ENCODE data around the gene SMIM21. TPM values are rescaled to one million over a fixed set of nuclear protein-coding genes. Genes with fewer than 3 reads are reported as not detected.

SMIM21 gene
- total RNA-seq, 1 experiment from 2014 or later, result not detected

- H4K20me1 ChIP-seq (ENCODE audit: low read length), result no peaks in the 10 kb centered on the region
- CTCF ChIA-PET, result no interaction called here
- H3K4me2 ChIP-seq (ENCODE audit: low read length), result no peak overlapping the region
- no peaks in the 10 kb centered on the region for H3K36me3 ChIP-seq (ENCODE audit: low read depth, low read length)
- DNase-seq (peak; percentile 4), ATAC-seq (no peak)
- H3K4me3 ChIP-seq (ENCODE audit: low read length), result no peak overlapping the region
- no peaks in the 10 kb centered on the region for H3K9me2 ChIP-seq (replicated peaks; ENCODE audit: low read length)
- H3K9ac ChIP-seq (ENCODE audit: low read length), result no peak overlapping the region
- BruUV-seq (replicated peaks), result no TSS peak
- POLR2A ChIA-PET (ENCODE audit: unreplicated experiment), result no interaction called here
- intact Hi-C loops (cut with micrococcal nuclease), result no loop called here
- no peaks in the 10 kb centered on the region for H3K9me3 ChIP-seq (ENCODE audit: low read length)
- H3K4me1 ChIP-seq (ENCODE audit: insufficient read depth, low read length), result peaks cover 8% of the 10 kb centered on the region
- H3K79me2 ChIP-seq (ENCODE audit: low read length), result no peaks in the 10 kb centered on the region
- peaks cover 23% of the 10 kb centered on the region for H3K27me3 ChIP-seq (ENCODE audit: low read length)
- H3K27ac ChIP-seq (ENCODE audit: low read length), result no peak overlapping the region
- no peak overlapping the region for H2AFZ ChIP-seq (ENCODE audit: low read length)
- no peaks in the 10 kb centered on the region for H3F3A ChIP-seq (ENCODE audit: low read length, unreplicated experiment)
- no peak for TF ChIP-seq CTCF (conservative IDR thresholded peaks at IDR 0.05; ENCODE audit: low read depth, low read length)
- TF ChIP-seq EZH2 (IDR thresholded peaks at IDR 0.05; ENCODE audit: low read length, unreplicated experiment), result no peak
- no peak for TF ChIP-seq EZH2phosphoT487 (IDR thresholded peaks at IDR 0.05; ENCODE audit: borderline replicate concordance, low read length)
These were observed 53.0 kb downstream of the SMIM21 start for GRCh38 chr18:75374466-75374865.

GRCh38 chr18:75369026-75369721 is 58.3 kb downstream of the SMIM21 start:
- H3K27ac ChIP-seq (ENCODE audit: low read length), result no peak overlapping the region
- H3K9ac ChIP-seq (ENCODE audit: low read length), result no peak overlapping the region
- BruUV-seq (replicated peaks), result no TSS peak
- no peaks in the 10 kb centered on the region for H3F3A ChIP-seq (ENCODE audit: low read length, unreplicated experiment)
- no peaks in the 10 kb centered on the region for H3K9me2 ChIP-seq (replicated peaks; ENCODE audit: low read length)
- no peaks in the 10 kb centered on the region for H4K20me1 ChIP-seq (ENCODE audit: low read length)
- no peak overlapping the region for H3K4me3 ChIP-seq (ENCODE audit: low read length)
- H2AFZ ChIP-seq (ENCODE audit: low read length), result no peak overlapping the region
- no peaks in the 10 kb centered on the region for H3K79me2 ChIP-seq (ENCODE audit: low read length)
- H3K9me3 ChIP-seq (ENCODE audit: low read length), result no peaks in the 10 kb centered on the region
- ChIA-PET CTCF (no interaction called here), POLR2A (ENCODE audit: unreplicated experiment) (no interaction called here)
- intact Hi-C loops (cut with micrococcal nuclease), result no loop called here
- DNase-seq, result no peak
- TF ChIP-seq CTCF (conservative IDR thresholded peaks at IDR 0.05; ENCODE audit: low read depth, low read length), result no peak
- TF ChIP-seq EZH2phosphoT487 (IDR thresholded peaks at IDR 0.05; ENCODE audit: borderline replicate concordance, low read length), result no peak
- no peak for TF ChIP-seq EZH2 (IDR thresholded peaks at IDR 0.05; ENCODE audit: low read length, unreplicated experiment)
- H3K4me1 ChIP-seq (ENCODE audit: insufficient read depth, low read length), result no peaks in the 10 kb centered on the region
- H3K4me2 ChIP-seq (ENCODE audit: low read length), result no peak overlapping the region
- H3K27me3 ChIP-seq (ENCODE audit: low read length), result peaks cover 16% of the 10 kb centered on the region; the same call in 1 of the 2 replicates
- ATAC-seq, result no peak
- no peaks in the 10 kb centered on the region for H3K36me3 ChIP-seq (ENCODE audit: low read depth, low read length)

GRCh38 chr18:75365837-75366236 is 61.7 kb downstream of the SMIM21 start:
- H3K36me3 ChIP-seq (ENCODE audit: low read depth, low read length), result no peaks in the 10 kb centered on the region
- CTCF ChIA-PET, result no interaction called here
- POLR2A ChIA-PET (ENCODE audit: unreplicated experiment), result interaction anchor here (0.6 kb wide), 1 partner anchor 502 kb away, joined by 3 read pairs; no protein-coding TSS in a partner anchor
- peaks cover 37% of the 10 kb centered on the region for H3K27me3 ChIP-seq (ENCODE audit: low read length)
- H3K27ac ChIP-seq (ENCODE audit: low read length), result no peak overlapping the region
- TF ChIP-seq EZH2phosphoT487 (IDR thresholded peaks at IDR 0.05; ENCODE audit: borderline replicate concordance, low read length), result no peak
- DNase-seq (no peak), ATAC-seq (no peak)
- no peaks in the 10 kb centered on the region for H3K9me2 ChIP-seq (replicated peaks; ENCODE audit: low read length)
- intact Hi-C loops (cut with micrococcal nuclease), result no loop called here
- H4K20me1 ChIP-seq (ENCODE audit: low read length), result no peaks in the 10 kb centered on the region
- no peak overlapping the region for H3K4me3 ChIP-seq (ENCODE audit: low read length)
- H2AFZ ChIP-seq (ENCODE audit: low read length), result no peak overlapping the region
- no peak overlapping the region for H3K4me2 ChIP-seq (ENCODE audit: low read length)
- BruUV-seq (replicated peaks), result no TSS peak
- no peaks in the 10 kb centered on the region for H3F3A ChIP-seq (ENCODE audit: low read length, unreplicated experiment)
- no peaks in the 10 kb centered on the region for H3K79me2 ChIP-seq (ENCODE audit: low read length)
- H3K9ac ChIP-seq (ENCODE audit: low read length), result no peak overlapping the region
- H3K9me3 ChIP-seq (ENCODE audit: low read length), result no peaks in the 10 kb centered on the region
- H3K4me1 ChIP-seq (ENCODE audit: insufficient read depth, low read length), result no peaks in the 10 kb centered on the region
